ENCODE data around the gene D2HGDH. TPM values are rescaled to one million over a fixed set of nuclear protein-coding genes. Genes with fewer than 3 reads are reported as not detected.

D2HGDH gene
- total and polyA plus RNA-seq, 2 of the 13 experiments (the other 11 are each of a cell fraction or from before 2014, with no cell fraction given), result 19.2 to 20.3 TPM

DNA sequence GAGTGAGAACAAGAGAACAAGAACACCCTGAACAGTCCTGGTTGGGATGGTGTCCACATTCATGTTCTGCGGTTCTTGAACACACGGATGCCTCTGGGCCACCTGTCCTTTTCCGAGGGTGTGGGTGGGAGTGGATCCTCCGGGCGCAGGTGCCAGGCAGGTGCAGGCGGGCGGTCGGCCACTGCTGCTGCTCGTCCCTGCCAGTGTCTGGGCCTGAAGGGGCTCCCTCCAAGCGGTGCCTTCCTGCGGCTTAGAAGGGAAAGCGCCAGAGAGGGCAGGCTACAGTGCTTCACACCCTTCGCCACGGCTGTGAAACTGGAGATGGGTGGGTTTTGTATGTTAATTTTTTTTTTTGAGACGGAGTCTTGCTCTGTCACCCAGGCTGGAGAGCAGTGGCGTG lies 8.0 kb upstream of the D2HGDH start:
- DNase-seq (ENCODE audit: low spot score) (no peak), FAIRE-seq (no peak), ATAC-seq (no peak)
- H3K4me2 ChIP-seq (ENCODE audit: low read depth, low read length), result no peak overlapping the region
- 96% methylated on average over 11 of the region's 16 CpGs for WGBS (ENCODE audit: low lambda C conversion rate)
- H3K4me1 ChIP-seq (ENCODE audit: insufficient read depth, low read length), result no peaks in the 10 kb centered on the region
- POLR2A ChIA-PET, result interaction anchor here (1.6 to 1.8 kb wide), 2 partner anchors 8 to 25 kb away, joined by 5 to 13 read pairs; partner anchors contain the start of genes D2HGDH and ING5
- in situ Hi-C loops (cut with HindIII; ENCODE audit: extremely low pct_ligation_motif_present, low pct_unique_long_range_greater_than_20kb), result no loop called here
- H3K79me2 ChIP-seq (ENCODE audit: insufficient read depth, low read length), result no peaks in the 10 kb centered on the region
- H3K27me3 ChIP-seq (ENCODE audit: control insufficient read depth in 1 of 2, insufficient read depth in 2 of 2, low read length in 2 of 2), result no peaks in the 10 kb centered on the region
- H3K36me3 ChIP-seq (replicated peaks in 1 of 2; ENCODE audit: control insufficient read depth in 1 of 2, insufficient read depth in 2 of 2, low read length in 2 of 2), result peaks cover 13 to 21% of the 10 kb centered on the region in 2 experiments; a peak in 4 of 5 replicates
- no peak overlapping the region for H2AFZ ChIP-seq (ENCODE audit: low read length)
- no peak overlapping the region for H3K9ac ChIP-seq (ENCODE audit: insufficient read depth, low read depth, low read length)
- no peak overlapping the region for H3K27ac ChIP-seq (ENCODE audit: extremely low read length, insufficient read depth, low read length)
- H3K4me3 ChIP-seq (replicated peaks in 1 of 3; ENCODE audit: insufficient read depth in 1 of 3, low read depth in 2 of 3, low read length in 3 of 3), result no peak overlapping the region
- no peaks in the 10 kb centered on the region for H3K9me3 ChIP-seq (ENCODE audit: low read length)
- no TSS peak for BruUV-seq (replicated peaks)
- TF ChIP-seq, protein P1, sequence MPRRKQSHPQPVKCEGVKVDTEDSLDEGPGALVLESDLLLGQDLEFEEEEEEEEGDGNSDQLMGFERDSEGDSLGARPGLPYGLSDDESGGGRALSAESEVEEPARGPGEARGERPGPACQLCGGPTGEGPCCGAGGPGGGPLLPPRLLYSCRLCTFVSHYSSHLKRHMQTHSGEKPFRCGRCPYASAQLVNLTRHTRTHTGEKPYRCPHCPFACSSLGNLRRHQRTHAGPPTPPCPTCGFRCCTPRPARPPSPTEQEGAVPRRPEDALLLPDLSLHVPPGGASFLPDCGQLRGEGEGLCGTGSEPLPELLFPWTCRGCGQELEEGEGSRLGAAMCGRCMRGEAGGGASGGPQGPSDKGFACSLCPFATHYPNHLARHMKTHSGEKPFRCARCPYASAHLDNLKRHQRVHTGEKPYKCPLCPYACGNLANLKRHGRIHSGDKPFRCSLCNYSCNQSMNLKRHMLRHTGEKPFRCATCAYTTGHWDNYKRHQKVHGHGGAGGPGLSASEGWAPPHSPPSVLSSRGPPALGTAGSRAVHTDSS (CRISPR knock-in tag; conservative IDR thresholded peaks at IDR 0.05), result no peak
- TF ChIP-seq POLR2G (IDR thresholded peaks at IDR 0.05; ENCODE audit: low read depth, low read length), result 0 out of 2 replicates have a peak, but pooled peaks have one; percentile 29
- TF ChIP-seq, protein P2, sequence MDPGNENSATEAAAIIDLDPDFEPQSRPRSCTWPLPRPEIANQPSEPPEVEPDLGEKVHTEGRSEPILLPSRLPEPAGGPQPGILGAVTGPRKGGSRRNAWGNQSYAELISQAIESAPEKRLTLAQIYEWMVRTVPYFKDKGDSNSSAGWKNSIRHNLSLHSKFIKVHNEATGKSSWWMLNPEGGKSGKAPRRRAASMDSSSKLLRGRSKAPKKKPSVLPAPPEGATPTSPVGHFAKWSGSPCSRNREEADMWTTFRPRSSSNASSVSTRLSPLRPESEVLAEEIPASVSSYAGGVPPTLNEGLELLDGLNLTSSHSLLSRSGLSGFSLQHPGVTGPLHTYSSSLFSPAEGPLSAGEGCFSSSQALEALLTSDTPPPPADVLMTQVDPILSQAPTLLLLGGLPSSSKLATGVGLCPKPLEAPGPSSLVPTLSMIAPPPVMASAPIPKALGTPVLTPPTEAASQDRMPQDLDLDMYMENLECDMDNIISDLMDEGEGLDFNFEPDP (CRISPR knock-in tag; conservative IDR thresholded peaks at IDR 0.05), result no peak
- no peak for TF ChIP-seq ZNF468 (CRISPR knock-in tag; IDR thresholded peaks at IDR 0.05)
- TF ChIP-seq, protein P3, sequence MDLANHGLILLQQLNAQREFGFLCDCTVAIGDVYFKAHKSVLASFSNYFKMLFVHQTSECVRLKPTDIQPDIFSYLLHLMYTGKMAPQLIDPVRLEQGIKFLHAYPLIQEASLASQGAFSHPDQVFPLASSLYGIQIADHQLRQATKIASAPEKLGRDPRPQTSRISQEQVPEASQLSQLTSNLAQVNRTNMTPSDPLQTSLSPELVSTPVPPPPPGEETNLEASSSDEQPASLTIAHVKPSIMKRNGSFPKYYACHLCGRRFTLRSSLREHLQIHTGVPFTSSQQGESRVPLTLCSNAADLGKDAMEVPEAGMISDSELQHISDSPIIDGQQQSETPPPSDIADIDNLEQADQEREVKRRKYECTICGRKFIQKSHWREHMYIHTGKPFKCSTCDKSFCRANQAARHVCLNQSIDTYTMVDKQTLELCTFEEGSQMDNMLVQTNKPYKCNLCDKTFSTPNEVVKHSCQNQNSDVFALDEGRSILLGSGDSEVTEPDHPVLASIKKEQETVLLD (CRISPR knock-in tag; IDR thresholded peaks at IDR 0.05; ENCODE audit: low read depth), result no peak
- TF ChIP-seq ZNF7 (CRISPR knock-in tag; IDR thresholded peaks at IDR 0.05), result no peak
- TF ChIP-seq SOX5 (CRISPR knock-in tag; IDR thresholded peaks at IDR 0.05; ENCODE audit: borderline replicate concordance), result no peak
- no peak for TF ChIP-seq ZNF331 (CRISPR knock-in tag; IDR thresholded peaks at IDR 0.05)
- TF ChIP-seq AGO2 (optimal IDR thresholded peaks at IDR 0.05; ENCODE audit: low read depth, low read length), result peak; percentile 84
- no peak for TF ChIP-seq MIXL1 (CRISPR knock-in tag; IDR thresholded peaks at IDR 0.05)
- CTCF ChIA-PET (ENCODE audit: low intra/inter-chr PET ratio, low total read pairs), result no interaction called here
- intact Hi-C loops (cut with micrococcal nuclease; ENCODE audit: unreplicated experiment), result no loop called here
- no peaks in the 10 kb centered on the region for H4K20me1 ChIP-seq (ENCODE audit: insufficient read depth, low read length)

All from HepG2 (cell line).